Sigmoid colon (tissue), 7 donors: ENCODE data around the gene MUC5AC. TPM values are rescaled to one million over a fixed set of nuclear protein-coding genes. Genes with fewer than 3 reads are reported as not detected.
A peak's percentile ranks its signal among the peaks of the same experiment; 100 is the strongest.

ENCODE experiments used
- DNase-seq: peaks from one replicate; pipeline ENCODE4 v3.0.0-alpha.2; 2019
- H3K27ac ChIP-seq, 4 donors: fragments of 200-600 bp; sonication (generic); one replicate each; pipeline ENCODE4 v1.5.1; 2016 to 2019; ENCODE audit warnings: mild to moderate bottlenecking in 1 of 4
- H3K27me3 ChIP-seq, 3 donors: fragments of 200-600 bp; sonication (generic); one replicate each; pipeline ENCODE4 v1.5.1; 2019; ENCODE audit warnings: mild to moderate bottlenecking in 1 of 3
- H3K36me3 ChIP-seq, 4 donors: fragments of 200-600 bp; sonication (generic); one replicate each; pipeline ENCODE4 v1.5.1; 2016 to 2019
- H3K4me1 ChIP-seq, 4 donors: fragments of 200-600 bp; sonication (generic); one replicate each; pipeline ENCODE4 v1.5.1; 2017 to 2019
- H3K4me3 ChIP-seq, 4 donors: fragments of 200-600 bp; sonication (generic); one replicate each; pipeline ENCODE4 v1.5.1; 2017 to 2019; ENCODE audit warnings: mild to moderate bottlenecking in 2 of 4, moderate library complexity in 1 of 4
- H3K9me3 ChIP-seq, 4 donors: fragments of 200-600 bp in 3 of 4; sonication (generic) in 3 of 4; one replicate each; pipeline versions ENCODE4 v1.5.1 to v1.6.1; 2013 to 2019
- EP300 ChIP-seq, 4 donors: sonication (generic); formaldehyde crosslinking; IDR thresholded peaks; one replicate each; pipeline ENCODE4 v1.6.1; 2017; ENCODE audit warnings: antibody characterized with exemption in 4 of 4
- POLR2A ChIP-seq, 2 donors: fragments of 450-650 bp; IDR thresholded peaks; one replicate each; pipeline ENCODE4 v1.6.1; 2016; ENCODE audit warnings: antibody characterized with exemption in 2 of 2, mild to moderate bottlenecking in 2 of 2, moderate library complexity in 2 of 2
- POLR2AphosphoS5 ChIP-seq, 4 donors: sonication (generic); formaldehyde crosslinking; IDR thresholded peaks; one replicate each; pipeline ENCODE4 v1.6.1; 2017; ENCODE audit warnings: antibody characterized with exemption in 4 of 4
- WGBS, 2 donors: extraction: QIAGEN DNeasy Blood & Tissue Kit; methylation state at CpG; one replicate each; pipeline ENCODE4 v1.1.7; 2013; 5-methylcytosine and 5-hydroxymethylcytosine counted together
- intact Hi-C: fragments of 100-400 bp; cut with DNase I; formaldehyde crosslinking; loops from one replicate; pipeline ENCODE4 v1.15.1; 2023
- polyA plus RNA-seq, 3 donors: library from polyadenylated mRNA; stranded (reverse); fragments of 200-250 nt; gene quantifications; one replicate each; pipeline ENCODE4 v1.2.3, GENCODE V29; 2013
- total RNA-seq, 4 donors: library from RNA; depleted of rRNA; stranded (reverse); fragments of >200 nt; gene quantifications; one replicate each; pipeline ENCODE4 v1.1.0, GENCODE V29; 2016
- TF ChIP-seq, protein P1 (sequence below), 4 experiments: fragments of 450-650 bp in 3 of 4; fragments of 200-600 bp in 1 of 4; IDR thresholded peaks; one replicate each; pipeline ENCODE4 v1.5.1; 2016 to 2019; ENCODE audit warnings: antibody characterized with exemption in 4 of 4, mild to moderate bottlenecking in 3 of 4, moderate library complexity in 2 of 4
- donor health status: healthy with polysubstance abuse.
- donor health status: Bipolar disorder and iron deficiency.
- donor health status: healthy.

The MUC5AC gene
- total and polyA plus RNA-seq, 7 donors = under 0.01 to 0.09 (median under 0.01) TPM; not detected in 4

DNA sequence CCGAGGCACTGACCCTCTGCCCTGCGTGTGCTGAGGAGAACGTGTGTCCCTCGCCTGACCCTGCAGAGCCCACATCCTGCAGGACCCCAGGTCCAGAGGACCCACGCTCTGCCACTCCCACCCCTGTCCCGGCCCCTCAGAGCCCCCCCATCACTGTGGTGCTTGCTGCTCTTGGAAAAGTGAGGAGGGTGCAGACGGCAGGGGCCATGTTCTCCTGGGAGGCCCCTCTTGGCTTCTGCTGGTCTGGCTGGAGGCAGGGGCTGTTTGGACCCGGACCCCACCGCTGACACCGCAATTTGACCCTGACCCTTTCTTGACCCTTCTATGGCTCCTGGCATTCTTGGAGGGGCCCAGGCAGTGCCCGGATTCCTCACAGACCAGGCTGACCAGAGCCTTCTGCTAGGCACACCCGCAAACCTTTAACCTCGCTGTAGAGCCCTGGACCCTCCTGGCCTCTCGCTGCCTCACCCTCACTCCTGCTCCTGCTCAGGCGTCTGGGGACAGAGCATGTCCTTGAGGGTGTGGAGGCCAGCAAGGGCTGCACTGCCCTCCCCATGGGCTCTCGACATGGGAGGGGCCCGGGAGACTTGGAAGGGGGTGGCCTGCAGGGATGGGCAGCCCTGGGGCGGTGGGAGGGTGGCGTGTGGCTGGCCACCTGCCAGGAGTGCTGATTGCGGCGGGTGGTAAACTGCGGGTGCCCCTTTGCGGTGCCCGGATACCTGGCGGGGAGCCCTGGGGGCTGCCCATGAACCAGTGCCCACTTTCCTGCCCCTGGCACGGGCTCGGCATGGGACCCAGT lies 37.0 kb upstream of the MUC5AC start:
- Histone ChIP-seq H3K4me3 (no peak overlapping the region), H3K36me3 (no peaks in the 10 kb centered on the region), H3K4me1 (no peaks in the 10 kb centered on the region), H3K27me3 (peaks cover 0 to 41% (median 6%) of the 10 kb centered on the region in 3 donors), H3K27ac (no peak overlapping the region), H3K9me3 (no peaks in the 10 kb centered on the region)
- no peak for TF ChIP-seq EP300 (IDR thresholded peaks at IDR 0.05)
- TF ChIP-seq POLR2AphosphoS5 (IDR thresholded peaks at IDR 0.05) = no peak
- intact Hi-C loops = no loop called here
- DNase-seq = peak; percentile 47
- 54 to 78% methylated on average over 27 of the region's 27 CpGs for WGBS, 2 donors

DNA sequence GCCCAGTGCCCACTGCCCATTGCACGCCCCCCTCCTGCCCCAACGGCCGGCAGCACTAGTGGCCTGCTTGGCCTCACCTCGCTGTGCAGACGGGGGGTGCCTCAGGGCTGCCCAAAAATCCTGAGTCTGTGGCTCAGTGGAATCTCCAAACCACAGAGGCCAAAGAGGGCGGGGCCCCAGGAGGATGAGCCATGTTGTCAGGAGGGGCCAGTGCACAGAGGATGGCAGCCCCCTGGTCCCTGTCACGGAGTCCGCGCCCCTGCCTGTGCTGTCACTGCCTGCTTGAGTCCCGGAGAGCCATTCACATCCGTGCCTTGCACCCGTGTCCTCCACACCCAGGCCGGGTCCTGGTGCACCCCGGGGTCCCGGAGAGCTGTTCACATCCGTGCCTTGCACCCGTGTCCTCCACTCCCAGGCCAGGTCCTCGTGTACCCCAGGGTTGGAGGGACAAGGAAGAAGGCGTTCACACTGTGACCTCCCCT lies 36.4 kb upstream of the MUC5AC start:
- 76 to 90% methylated on average over 19 of the region's 19 CpGs for WGBS, 2 donors
- Histone ChIP-seq H3K4me3 (no peak overlapping the region), H3K9me3 (no peaks in the 10 kb centered on the region), H3K27ac (no peak overlapping the region), H3K4me1 (no peaks in the 10 kb centered on the region), H3K36me3 (no peaks in the 10 kb centered on the region), H3K27me3 (peaks cover 0 to 41% (median 6%) of the 10 kb centered on the region in 3 donors)
- peak; percentile 56 for DNase-seq
- no peak for TF ChIP-seq POLR2AphosphoS5 (IDR thresholded peaks at IDR 0.05)
- TF ChIP-seq, protein P1, sequence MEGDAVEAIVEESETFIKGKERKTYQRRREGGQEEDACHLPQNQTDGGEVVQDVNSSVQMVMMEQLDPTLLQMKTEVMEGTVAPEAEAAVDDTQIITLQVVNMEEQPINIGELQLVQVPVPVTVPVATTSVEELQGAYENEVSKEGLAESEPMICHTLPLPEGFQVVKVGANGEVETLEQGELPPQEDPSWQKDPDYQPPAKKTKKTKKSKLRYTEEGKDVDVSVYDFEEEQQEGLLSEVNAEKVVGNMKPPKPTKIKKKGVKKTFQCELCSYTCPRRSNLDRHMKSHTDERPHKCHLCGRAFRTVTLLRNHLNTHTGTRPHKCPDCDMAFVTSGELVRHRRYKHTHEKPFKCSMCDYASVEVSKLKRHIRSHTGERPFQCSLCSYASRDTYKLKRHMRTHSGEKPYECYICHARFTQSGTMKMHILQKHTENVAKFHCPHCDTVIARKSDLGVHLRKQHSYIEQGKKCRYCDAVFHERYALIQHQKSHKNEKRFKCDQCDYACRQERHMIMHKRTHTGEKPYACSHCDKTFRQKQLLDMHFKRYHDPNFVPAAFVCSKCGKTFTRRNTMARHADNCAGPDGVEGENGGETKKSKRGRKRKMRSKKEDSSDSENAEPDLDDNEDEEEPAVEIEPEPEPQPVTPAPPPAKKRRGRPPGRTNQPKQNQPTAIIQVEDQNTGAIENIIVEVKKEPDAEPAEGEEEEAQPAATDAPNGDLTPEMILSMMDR (IDR thresholded peaks at IDR 0.05) = no peak
- TF ChIP-seq EP300 (IDR thresholded peaks at IDR 0.05) = no peak
- no peak for TF ChIP-seq POLR2A (IDR thresholded peaks at IDR 0.05)
- intact Hi-C loops = no loop called here

DNA sequence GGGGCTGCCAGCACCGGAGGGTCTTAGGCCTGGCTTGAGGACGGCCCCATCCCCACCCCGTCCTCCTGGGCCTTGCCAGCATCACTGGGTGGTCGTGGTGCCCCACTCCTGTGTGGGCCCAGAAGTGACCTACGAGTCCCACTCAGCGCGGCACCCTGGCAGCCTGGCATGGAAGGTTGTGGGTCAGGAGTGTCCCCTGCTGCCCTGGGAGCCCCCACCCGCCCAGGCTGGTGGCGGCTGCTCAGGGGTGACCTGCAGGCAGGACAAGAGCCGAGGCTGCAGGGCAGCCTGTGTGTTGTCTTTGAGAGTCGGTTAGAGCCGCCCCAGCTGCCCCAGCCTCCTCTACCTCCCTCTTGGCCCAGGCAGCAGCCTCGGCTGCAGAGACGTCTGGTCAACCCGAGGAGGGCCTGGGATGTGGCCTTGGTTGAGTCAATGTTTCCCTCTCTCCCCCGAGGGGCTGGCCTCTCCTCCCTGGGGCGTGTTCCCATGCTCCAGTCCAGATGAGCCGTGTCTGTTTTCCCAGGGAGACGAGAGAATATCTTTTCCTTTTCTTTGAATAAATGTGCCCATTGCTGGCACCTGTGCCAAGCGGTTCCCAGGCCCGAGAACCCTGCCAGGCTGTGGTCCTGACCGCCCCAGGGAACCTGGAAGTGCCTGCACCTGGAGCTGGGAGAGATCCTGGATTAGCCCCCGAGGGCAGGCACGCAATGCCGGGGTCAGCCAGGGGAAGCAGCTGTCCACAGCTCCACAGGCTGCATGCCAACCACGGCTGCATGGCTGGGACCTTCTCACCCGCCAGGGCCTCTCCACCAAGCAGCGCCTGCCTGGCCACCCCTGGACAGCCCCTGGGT lies 35.7 kb upstream of the MUC5AC start:
- Histone ChIP-seq H3K27me3 (peaks cover 0 to 41% (median 6%) of the 10 kb centered on the region in 3 donors), H3K27ac (no peak overlapping the region), H3K4me1 (no peaks in the 10 kb centered on the region), H3K4me3 (no peak overlapping the region), H3K36me3 (no peaks in the 10 kb centered on the region), H3K9me3 (no peaks in the 10 kb centered on the region)
- peak; percentile 59 for DNase-seq
- WGBS, 2 donors = 61 to 73% methylated on average over 28 of the region's 28 CpGs
- TF ChIP-seq, protein P1 (IDR thresholded peaks at IDR 0.05) = no peak
- TF ChIP-seq POLR2A (IDR thresholded peaks at IDR 0.05) (no peak), POLR2AphosphoS5 (IDR thresholded peaks at IDR 0.05) (no peak), EP300 (IDR thresholded peaks at IDR 0.05) (no peak)
- intact Hi-C loops = no loop called here

DNA sequence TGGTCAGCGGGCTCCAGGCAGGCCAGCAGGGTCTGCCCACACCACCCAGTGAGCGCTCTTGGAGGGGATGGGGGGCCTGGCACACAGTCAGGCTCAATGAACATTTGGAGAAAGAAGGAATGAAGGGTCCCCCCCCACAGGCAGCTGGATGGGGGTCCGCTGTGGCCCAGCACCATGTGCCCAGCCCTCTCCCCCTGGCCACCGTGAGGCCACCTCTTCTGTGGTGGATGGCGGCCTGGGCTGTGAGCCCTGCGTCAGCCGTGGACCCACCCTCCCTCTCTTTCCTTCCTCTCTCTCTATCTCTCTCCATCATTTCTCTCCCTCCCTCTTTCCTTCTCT lies 35.1 kb upstream of the MUC5AC start:
- DNase-seq = no peak
- H3K27me3 ChIP-seq = peaks cover 0 to 41% (median 6%) of the 10 kb centered on the region in 3 donors
- no peaks in the 10 kb centered on the region for H3K36me3 ChIP-seq
- intact Hi-C loops = no loop called here
- 69 to 82% methylated on average over 7 of the region's 7 CpGs for WGBS, 2 donors
- no peak overlapping the region for H3K27ac ChIP-seq
- H3K4me1 ChIP-seq = no peaks in the 10 kb centered on the region
- no peak for TF ChIP-seq EP300 (IDR thresholded peaks at IDR 0.05)
- TF ChIP-seq, protein P1 (IDR thresholded peaks at IDR 0.05) = no peak
- no peak for TF ChIP-seq POLR2A (IDR thresholded peaks at IDR 0.05)
- TF ChIP-seq POLR2AphosphoS5 (IDR thresholded peaks at IDR 0.05) = no peak
- H3K4me3 ChIP-seq = no peak overlapping the region
- no peaks in the 10 kb centered on the region for H3K9me3 ChIP-seq

DNA sequence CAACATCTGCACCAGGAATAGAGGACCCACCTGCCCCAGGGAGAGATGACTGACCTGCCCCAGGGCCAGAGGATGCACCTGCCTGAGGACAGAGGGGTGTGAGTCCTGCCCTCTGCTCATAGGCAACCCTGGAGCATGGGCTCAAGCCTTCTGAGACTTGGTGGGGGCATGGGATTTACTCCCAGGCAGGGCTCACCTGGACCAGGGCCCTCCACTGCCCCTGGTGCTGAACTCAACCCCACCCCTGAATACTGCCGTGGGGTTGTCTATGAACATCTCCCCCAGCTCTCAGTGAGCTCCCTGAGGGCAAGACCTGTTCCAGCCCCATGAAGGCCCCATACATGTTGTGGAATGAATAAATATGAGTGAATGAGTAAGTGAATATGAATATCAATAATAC lies 33.8 kb upstream of the MUC5AC start:
- 93% methylated on average over 1 of the region's 1 CpG for WGBS, 2 donors
- Histone ChIP-seq H3K4me1 (no peaks in the 10 kb centered on the region), H3K4me3 (no peak overlapping the region), H3K9me3 (no peaks in the 10 kb centered on the region), H3K36me3 (no peaks in the 10 kb centered on the region), H3K27me3 (peaks cover 0 to 47% (median 6%) of the 10 kb centered on the region in 3 donors), H3K27ac (no peak overlapping the region)
- TF ChIP-seq POLR2A (IDR thresholded peaks at IDR 0.05) = no peak
- TF ChIP-seq EP300 (IDR thresholded peaks at IDR 0.05) = no peak
- TF ChIP-seq, protein P1 (IDR thresholded peaks at IDR 0.05) = no peak
- no peak for TF ChIP-seq POLR2AphosphoS5 (IDR thresholded peaks at IDR 0.05)
- intact Hi-C loops = no loop called here
- peak; percentile 36 for DNase-seq
